GM21528 (cell line): ENCODE measurements around the gene ESR1.
"Not testable (repeated sequence)": the region's sequence is repeated elsewhere in the genome, so short reads cannot be mapped to it uniquely, and the experiment has no call there.

ENCODE experiments used
- ATAC-seq: cut with Tn5 transposase; IDR thresholded peaks from one replicate; pipeline ENCODE4 v1.9.1; 2021; ENCODE audit warnings: mild to moderate bottlenecking, moderate library complexity; ENCODE audit not compliant: unreplicated experiment, low FRiP score

ESR1 gene

GRCh38 chr6:152034631-152035030 lies 227.1 kb downstream of the ESR1 start:
- ATAC-seq, result no peak

GRCh38 chr6:152046118-152046517 lies 238.6 kb downstream of the ESR1 start:
- ATAC-seq, result no peak

GRCh38 chr6:152048921-152049320 lies 241.4 kb downstream of the ESR1 start:
- no peak for ATAC-seq

GRCh38 chr6:152049502-152049901 lies 242.0 kb downstream of the ESR1 start:
- no peak for ATAC-seq

- no peak for ATAC-seq
Observed at GRCh38 chr6:152050451-152051195, 243.1 kb downstream of the ESR1 start.

- no peak for ATAC-seq
Observed at GRCh38 chr6:152052061-152052460, 244.6 kb downstream of the ESR1 start.

- ATAC-seq, result no peak
Observed at GRCh38 chr6:152053332-152053731, 245.8 kb downstream of the ESR1 start.

GRCh38 chr6:152054441-152054840 lies 247.0 kb downstream of the ESR1 start:
- ATAC-seq, result no peak

- no peak for ATAC-seq
Observed at GRCh38 chr6:152055517-152055916, 248.0 kb downstream of the ESR1 start.

GRCh38 chr6:152057832-152058498 lies 250.5 kb downstream of the ESR1 start:
- no peak for ATAC-seq

- no peak for ATAC-seq
Observed at GRCh38 chr6:152059909-152060308, 252.4 kb downstream of the ESR1 start.

- no peak for ATAC-seq
Observed at GRCh38 chr6:152062476-152062875, 255.0 kb downstream of the ESR1 start.

- no peak for ATAC-seq
Observed at GRCh38 chr6:152063170-152063921, 255.9 kb downstream of the ESR1 start.

GRCh38 chr6:152068622-152069261 lies 261.3 kb downstream of the ESR1 start:
- ATAC-seq, result no peak

GRCh38 chr6:152070556-152070955 lies 263.1 kb downstream of the ESR1 start:
- no peak for ATAC-seq

- no peak for ATAC-seq
Observed at GRCh38 chr6:152071318-152071717, 263.8 kb downstream of the ESR1 start.

- ATAC-seq, result no peak
Observed at GRCh38 chr6:152071843-152072242, 264.4 kb downstream of the ESR1 start.

- ATAC-seq, result not testable (repeated sequence)
Observed at GRCh38 chr6:152076242-152076641, 268.8 kb downstream of the ESR1 start.

- ATAC-seq, result no peak
Observed at GRCh38 chr6:152078001-152078400, 270.5 kb downstream of the ESR1 start.

GRCh38 chr6:152078804-152079203 lies 271.3 kb downstream of the ESR1 start:
- ATAC-seq, result no peak

- no peak for ATAC-seq
Observed at GRCh38 chr6:152085451-152085921, 278.0 kb downstream of the ESR1 start.
